H1 (cell line): ENCODE results near the gene HES5. TPM values are rescaled to one million over a fixed set of nuclear protein-coding genes. Genes with fewer than 3 reads are reported as not detected.
A peak's percentile ranks its signal among the peaks of the same experiment; 100 is the strongest.

Experiments
- CTCF ChIA-PET: fragments of 300-600 bp; sonication (Branson Sonifier 250); formaldehyde crosslinking; loops from one replicate; lab custom pipeline; 2021; ENCODE audit not compliant: partially characterized antibody; lab: Charles Lee
- POLR2A ChIA-PET: fragments of 300-600 bp; sonication (Branson Sonifier 250); formaldehyde crosslinking; loops from one replicate; lab custom pipeline; 2021; ENCODE audit warnings: inconsistent platforms; ENCODE audit not compliant: partially characterized antibody; lab: Charles Lee
- DNase-seq, 2 experiments: peaks; one replicate each; pipeline versions ENCODE4 v3.0.0 to v3.0.0-alpha.2; 2010 to 2022; ENCODE audit warnings: low spot score in 2 of 2, low read depth in 1 of 2, mixed read lengths in 1 of 2
- FAIRE-seq: peaks from 2 replicates; lab custom pipeline; 2011; peaks lifted over from hg19 to GRCh38; lab: Jason Lieb, UNC
- H2AFZ ChIP-seq: 2 replicates; pipeline ENCODE4 v1.8.1; 2012; ENCODE audit warnings: low read length, inconsistent platforms
- H2AK5ac ChIP-seq: 2 replicates; pipeline ENCODE4 v1.6.1; 2013; ENCODE audit warnings: low read depth, low read length
- H2BK120ac ChIP-seq: replicated peaks from 2 replicates; pipeline ENCODE3; 2013; ENCODE audit warnings: low read depth, low read length, inconsistent platforms
- H2BK12ac ChIP-seq: 2 replicates; pipeline ENCODE4 v1.6.1; 2013; ENCODE audit warnings: low read depth, low read length
- H2BK15ac ChIP-seq: 2 replicates; pipeline ENCODE4 v1.6.1; 2013; ENCODE audit warnings: low read length
- H2BK20ac ChIP-seq: 2 replicates; pipeline ENCODE4 v1.6.1; 2013; ENCODE audit warnings: low read length
- H2BK5ac ChIP-seq: 2 replicates; pipeline ENCODE4 v1.6.1; 2013; ENCODE audit warnings: low read depth, low read length
- H3K14ac ChIP-seq: 2 replicates; pipeline ENCODE4 v1.6.1; 2013; ENCODE audit warnings: inconsistent platforms; ENCODE audit not compliant: insufficient read length
- H3K18ac ChIP-seq: 2 replicates; pipeline ENCODE4 v1.6.1; 2013; ENCODE audit warnings: low read length; ENCODE audit errors: extremely low read depth
- H3K23ac ChIP-seq: 2 replicates; pipeline ENCODE4 v1.6.1; 2013; ENCODE audit warnings: inconsistent platforms; ENCODE audit not compliant: insufficient read length
- H3K23me2 ChIP-seq: 2 replicates; pipeline ENCODE4 v1.6.1; 2013; ENCODE audit warnings: low read depth, low read length
- H3K27ac ChIP-seq: 2 replicates; pipeline ENCODE4 v1.6.1; 2011; ENCODE audit warnings: low read depth, low read length, inconsistent platforms
- H3K27me3 ChIP-seq, 4 experiments: replicated peaks in 1 of 4; 1 replicate in 1 of 4; 2 replicates in 3 of 4; pipeline versions ENCODE4 v1.6.1 to v1.8.1; 2011 to 2013; ENCODE audit warnings: low read length in 3 of 4, mild to moderate bottlenecking in 3 of 4, inconsistent platforms in 2 of 4, mixed read lengths in 2 of 4, moderate library complexity in 1 of 4; ENCODE audit not compliant: control insufficient read depth in 3 of 4, insufficient read depth in 3 of 4; ENCODE audit errors: extremely low read depth in 1 of 4
- H3K36me3 ChIP-seq, 4 experiments: 2 replicates each; pipeline versions ENCODE4 v1.6.1 to v1.8.1; 2011 to 2013; ENCODE audit warnings: mild to moderate bottlenecking in 4 of 4, low read length in 3 of 4, moderate library complexity in 2 of 4, control low read depth in 1 of 4, inconsistent platforms in 1 of 4; ENCODE audit not compliant: insufficient read depth in 4 of 4, control insufficient read depth in 2 of 4
- H3K4ac ChIP-seq: replicated peaks from 2 replicates; pipeline ENCODE3; 2013; ENCODE audit warnings: low read length, low read depth, mixed read lengths, inconsistent platforms; ENCODE audit not compliant: insufficient read length
- H3K4me1 ChIP-seq, 4 experiments: replicated peaks in 1 of 4; 1 replicate in 1 of 4; 2 replicates in 3 of 4; pipeline versions ENCODE4 v1.6.1 to v1.8.1; 2011 to 2013; ENCODE audit warnings: low read length in 3 of 4, inconsistent platforms in 2 of 4, mixed read lengths in 1 of 4; ENCODE audit not compliant: insufficient read depth in 4 of 4, control insufficient read depth in 3 of 4
- H3K4me2 ChIP-seq, 2 experiments: 2 replicates each; pipeline versions ENCODE4 v1.6.1 to v1.8.1; 2011 to 2013; ENCODE audit warnings: low read depth in 2 of 2, low read length in 2 of 2, control low read depth in 1 of 2, inconsistent platforms in 1 of 2, mild to moderate bottlenecking in 1 of 2; ENCODE audit not compliant: insufficient read depth in 1 of 2
- H3K4me3 ChIP-seq, 4 experiments: fragments of 200-600, 300-600 bp in 1 of 4; sonication (generic), shearing (Covaris generic), sonication (Bioruptor Twin) in 1 of 4; 2 replicates each; pipeline versions ENCODE4 v1.5.1 to v1.8.1; 2011 to 2016; ENCODE audit warnings: low read length in 4 of 4, low read depth in 3 of 4, control low read depth in 2 of 4, inconsistent platforms in 2 of 4, mild to moderate bottlenecking in 2 of 4, mixed read lengths in 1 of 4, moderate library complexity in 1 of 4; ENCODE audit not compliant: insufficient read depth in 2 of 4; ENCODE audit errors: extremely low read depth in 1 of 4
- H3K56ac ChIP-seq: replicated peaks from 2 replicates; pipeline ENCODE3; 2013; ENCODE audit warnings: low read depth, mild to moderate bottlenecking, mixed read lengths, low read length, inconsistent platforms; ENCODE audit not compliant: insufficient read length
- H3K79me1 ChIP-seq: 2 replicates; pipeline ENCODE4 v1.6.1; 2013; ENCODE audit warnings: low read depth, low read length, control low read depth
- H3K79me2 ChIP-seq, 2 experiments: 2 replicates each; pipeline versions ENCODE4 v1.6.1 to v1.8.1; 2012 to 2013; ENCODE audit warnings: low read length in 2 of 2, mild to moderate bottlenecking in 2 of 2, inconsistent platforms in 1 of 2; ENCODE audit not compliant: insufficient read depth in 2 of 2, control insufficient read depth in 1 of 2
- H3K9ac ChIP-seq, 4 experiments: replicated peaks in 1 of 4; 1 replicate in 1 of 4; 2 replicates in 3 of 4; pipeline versions ENCODE4 v1.6.1 to v1.8.1; 2011 to 2013; ENCODE audit warnings: low read depth in 3 of 4, low read length in 3 of 4, control low read depth in 2 of 4, mild to moderate bottlenecking in 2 of 4, moderate library complexity in 2 of 4, inconsistent platforms in 1 of 4; ENCODE audit errors: extremely low read depth in 1 of 4
- H3K9me3 ChIP-seq, 2 experiments: 2 replicates each; pipeline versions ENCODE4 v1.6.1 to v1.8.1; 2012 to 2013; ENCODE audit warnings: mild to moderate bottlenecking in 2 of 2, moderate library complexity in 2 of 2, control low read depth in 1 of 2, inconsistent platforms in 1 of 2, low read depth in 1 of 2, low read length in 1 of 2, mixed read lengths in 1 of 2; ENCODE audit not compliant: insufficient read depth in 2 of 2
- H4K20me1 ChIP-seq, 2 experiments: replicated peaks in 1 of 2; 2 replicates each; pipeline versions ENCODE3 to v1.8.1; 2011 to 2013; ENCODE audit warnings: inconsistent platforms in 2 of 2, low read length in 2 of 2, mild to moderate bottlenecking in 1 of 2; ENCODE audit not compliant: insufficient read depth in 2 of 2, control insufficient read depth in 1 of 2
- H4K5ac ChIP-seq: 2 replicates; pipeline ENCODE4 v1.6.1; 2013; ENCODE audit warnings: low read length, low read depth, mixed read lengths, inconsistent platforms; ENCODE audit not compliant: insufficient read length
- H4K8ac ChIP-seq: 2 replicates; pipeline ENCODE4 v1.8.0; 2013; ENCODE audit warnings: mild to moderate bottlenecking, moderate library complexity, low read length, inconsistent platforms; ENCODE audit not compliant: insufficient read depth; ENCODE audit errors: extremely low read depth
- H4K91ac ChIP-seq: replicated peaks from 2 replicates; pipeline ENCODE3; 2013; ENCODE audit warnings: low read length, mixed read lengths, inconsistent platforms; ENCODE audit not compliant: insufficient read length
- CBX8 ChIP-seq: fragments of 300-800, 300-1000 bp; sonication (generic); IDR thresholded peaks from 2 replicates; pipeline ENCODE4 v1.7.1; 2016; ENCODE audit warnings: low read depth, low read length, borderline replicate concordance
- CHD2 ChIP-seq: IDR thresholded peaks from 2 replicates; pipeline ENCODE4 v1.6.1; 2012; ENCODE audit warnings: low read length, improper control_type of control experiment
- GABPA ChIP-seq: IDR thresholded peaks from 2 replicates; pipeline ENCODE4 v1.6.1; 2011; ENCODE audit warnings: mild to moderate bottlenecking, low read length, moderate library complexity, borderline replicate concordance; ENCODE audit not compliant: insufficient read depth
- HDAC6 ChIP-seq: IDR thresholded peaks from one replicate; pipeline ENCODE4 v1.7.1; 2012; ENCODE audit warnings: low read depth, mild to moderate bottlenecking, inconsistent platforms, low read length, moderate library complexity
- JUN ChIP-seq: IDR thresholded peaks from 2 replicates; pipeline ENCODE4 v1.6.1; 2011; ENCODE audit warnings: low read depth, mild to moderate bottlenecking, improper control_type of control experiment, low read length
- MAFK ChIP-seq: IDR thresholded peaks from 2 replicates; pipeline ENCODE4 v1.6.1; 2012; ENCODE audit warnings: low read depth, mild to moderate bottlenecking, improper control_type of control experiment, low read length
- POLR2AphosphoS5 ChIP-seq: IDR thresholded peaks from 2 replicates; pipeline ENCODE4 v1.6.1; 2011; ENCODE audit warnings: low read depth, low read length
- RXRA ChIP-seq: IDR thresholded peaks from 2 replicates; pipeline ENCODE4 v1.6.1; 2011; ENCODE audit warnings: low read depth, mild to moderate bottlenecking, low read length, moderate library complexity; ENCODE audit not compliant: insufficient read depth
- SIX5 ChIP-seq: IDR thresholded peaks from 2 replicates; pipeline ENCODE4 v1.6.1; 2011; ENCODE audit warnings: mild to moderate bottlenecking, low read depth, low read length
- SRF ChIP-seq: IDR thresholded peaks from 2 replicates; pipeline ENCODE4 v1.6.1; 2011; ENCODE audit warnings: mild to moderate bottlenecking, low read depth, low read length, moderate library complexity
- TAF1 ChIP-seq: IDR thresholded peaks from 2 replicates; pipeline ENCODE4 v1.6.1; 2011; ENCODE audit warnings: mild to moderate bottlenecking, low read depth, low read length
- TAF7 ChIP-seq: optimal IDR thresholded peaks from 2 replicates; pipeline ENCODE3; 2011; ENCODE audit warnings: low read depth, mild to moderate bottlenecking, inconsistent platforms, low read length, moderate library complexity, borderline replicate concordance
- YY1 ChIP-seq: IDR thresholded peaks from 2 replicates; pipeline ENCODE4 v1.6.1; 2011; ENCODE audit warnings: low read depth, mild to moderate bottlenecking, low read length
- WGBS, 2 experiments: shearing (Covaris generic) in 1 of 2; methylation state at CpG; one replicate each; pipeline versions ENCODE4 v1.1.6 to v1.1.7; 2013 to 2015; ENCODE audit warnings: low lambda C conversion rate in 2 of 2, mixed read lengths in 2 of 2, inconsistent platforms in 1 of 2, low coverage in 1 of 2, missing lambda C conversion rate in 1 of 2; ENCODE audit not compliant: insufficient replicate concordance in 2 of 2, insufficient coverage in 1 of 2, insufficient read length in 1 of 2; ENCODE audit errors: extremely low coverage in 1 of 2, missing lambda C conversion rate in 1 of 2; 5-methylcytosine and 5-hydroxymethylcytosine counted together
- polyA plus RNA-seq, 7 experiments: library from polyadenylated mRNA; depleted of rRNA in 3 of 7; stranded (reverse) in 5 of 7; unstranded in 2 of 7; fragments of >200 nt in 5 of 7; fragments of 200-250 nt in 2 of 7; gene quantifications; 1 replicate in 5 of 7; 2 replicates in 1 of 7; 4 replicates in 1 of 7; pipeline versions ENCODE4 v1.2.1 to v1.2.3, GENCODE V29; 2011 to 2013; ENCODE audit warnings: missing spikeins in 2 of 7, mixed read lengths in 2 of 7
- total RNA-seq: library from RNA; stranded (reverse); fragmentation: NEBNext Ultra II Directional; extraction: Animal tissue kit (Norgen Biotek cat#: 25700); gene quantifications from 2 replicates; pipeline ENCODE4 v1.2.1, GENCODE V29; 2021

The HES5 gene
- total and polyA plus RNA-seq, 2 of the 8 experiments (the other 6 are each of a cell fraction or from before 2014, with no cell fraction given) = 0.22 TPM; not detected in 1

GRCh38 chr1:2546515-2547209, 16.6 kb upstream of the HES5 start:
- ChIA-PET CTCF (interaction anchor here (0.7 to 3.7 kb wide), 21 partner anchors 7 to 946 kb away, joined by 3 to 27 read pairs (median 5); partner anchors contain the start of genes HES5, PANK4 and PEX10), POLR2A (interaction anchor here (0.5 to 1.7 kb wide), 13 partner anchors 14 to 806 kb away, joined by 3 to 9 read pairs (median 4); partner anchors contain the start of genes HES5 and PANK4)
- Histone ChIP-seq H3K4ac (peak overlapping the region; percentile 96), H4K20me1 (no peaks in the 10 kb centered on the region), H2BK12ac (peak overlapping the region; percentile 23; the same call in 1 of the 2 replicates), H3K27me3 (peaks cover 0 to 9% (median 5%) of the 10 kb centered on the region in 4 experiments; a peak in 3 of 7 replicates), H2BK5ac (peak overlapping the region; percentile 87), H3K18ac (peak overlapping the region; percentile 87), H3K27ac (0 out of 2 replicates have a peak overlapping the region, but pooled peaks have one; percentile 40), H4K5ac (peak overlapping the region; percentile 90), H3K79me2 (no peaks in the 10 kb centered on the region), H3K4me1 (peaks cover 0 to 31% (median 28%) of the 10 kb centered on the region in 4 experiments; a peak in 6 of 7 replicates), H3K9me3 (no peaks in the 10 kb centered on the region), H3K4me3 (peak overlapping the region; percentile 51 to 75 (median 63)), H3K14ac (no peak overlapping the region), H4K8ac (peak overlapping the region; percentile 88), H2BK20ac (no peak overlapping the region), H3K23me2 (peaks cover 10% of the 10 kb centered on the region; the same call in 1 of the 2 replicates), H2BK120ac (peak overlapping the region; percentile 78), H3K36me3 (no peaks in the 10 kb centered on the region), H3K9ac (peak overlapping the region in 3 of 4 experiments; percentile 34 to 44 (median 39); a peak in 4 of 7 replicates), H3K79me1 (no peaks in the 10 kb centered on the region), H2BK15ac (no peak overlapping the region), H2AFZ (no peak overlapping the region), H3K56ac (peak overlapping the region; percentile 82), H2AK5ac (no peak overlapping the region), H4K91ac (peak overlapping the region; percentile 91), H3K23ac (no peak overlapping the region), H3K4me2 (peak overlapping the region; percentile 82 to 92)
- 2% methylated on average over 32 of the region's 52 CpGs; no CpG with 5 or more reads in 1 of the 2 experiments for WGBS, 2 experiments
- no peak for FAIRE-seq
- DNase-seq = peak; percentile 73 to 84
- TF ChIP-seq SRF (no peak), YY1 (no peak), TAF7 (no peak), SIX5 (no peak), GABPA (no peak), CHD2 (no peak), POLR2AphosphoS5 (no peak), JUN (no peak), RXRA (no peak), CBX8 (no peak), HDAC6 (no peak), TAF1 (0 out of 2 replicates have a peak, but pooled peaks have one; percentile 18), MAFK (no peak)
